B cell (primary cell): ENCODE results near the gene ATXN7L3. TPM values are rescaled to one million over a fixed set of nuclear protein-coding genes. Genes with fewer than 3 reads are reported as not detected.

Source experiments
- ATAC-seq: fragments of 200-7000 bp; cut with Tn5 transposase; one replicate; pipeline ENCODE4 v1.10.0; 2021; ENCODE audit warnings: low read depth, mild to moderate bottlenecking, moderate number of reproducible peaks, moderate library complexity
- CTCF ChIA-PET: fragments of 350-600 bp; sonication (Branson Sonifier 250); formaldehyde crosslinking; loops from one replicate; lab custom pipeline; 2021; ENCODE audit warnings: antibody characterized with exemption, inconsistent platforms; lab: Charles Lee
- POLR2A ChIA-PET: fragments of 350-600 bp; sonication (Branson Sonifier 250); formaldehyde crosslinking; loops from one replicate; lab custom pipeline; 2021; ENCODE audit warnings: antibody characterized with exemption; lab: Charles Lee
- DNase-seq: peaks from one replicate; pipeline ENCODE4 v3.0.0; 2013
- H2AFZ ChIP-seq: 2 replicates; pipeline ENCODE4 v1.6.1; 2012; ENCODE audit warnings: mild to moderate bottlenecking, low read depth, low read length; ENCODE audit not compliant: insufficient read depth, poor library complexity, severe bottlenecking
- H3K27ac ChIP-seq, 2 donors: 1 replicate in 1 of 2; 2 replicates in 1 of 2; pipeline ENCODE4 v1.5.1; 2012 to 2013; ENCODE audit warnings: low read length in 2 of 2, mild to moderate bottlenecking in 2 of 2, moderate library complexity in 1 of 2
- H3K27me3 ChIP-seq, 4 experiments: fragments of 200-600 bp in 1 of 4; sonication (generic) in 1 of 4; replicated peaks in 1 of 4; 1 replicate in 2 of 4; 2 replicates in 2 of 4; pipeline versions ENCODE4 v1.6.1 to v1.7.0; 2013 to 2016; ENCODE audit warnings: low read length in 3 of 4, mild to moderate bottlenecking in 2 of 4, mixed read lengths in 1 of 4, moderate library complexity in 1 of 4; ENCODE audit not compliant: insufficient read depth in 4 of 4, control insufficient read depth in 3 of 4; ENCODE audit errors: control extremely low read depth in 1 of 4
- H3K36me3 ChIP-seq, 2 experiments: replicated peaks in 1 of 2; 1 replicate in 1 of 2; 2 replicates in 1 of 2; pipeline versions ENCODE4 v1.6.1 to v1.7.1; 2013; ENCODE audit warnings: low read length in 1 of 2; ENCODE audit not compliant: insufficient read depth in 2 of 2, control insufficient read depth in 1 of 2; ENCODE audit errors: control extremely low read depth in 1 of 2, extremely low read depth in 1 of 2
- H3K4me1 ChIP-seq, 2 donors: fragments of 200-600 bp in 1 of 2; sonication (generic) in 1 of 2; 1 replicate in 1 of 2; 2 replicates in 1 of 2; pipeline versions ENCODE4 v1.5.1 to v1.6.1; 2013 to 2017; ENCODE audit warnings: low read length in 2 of 2; ENCODE audit not compliant: control insufficient read depth in 2 of 2, insufficient read depth in 2 of 2
- H3K4me2 ChIP-seq: replicated peaks from 2 replicates; pipeline ENCODE3; 2012; ENCODE audit warnings: mild to moderate bottlenecking, low read depth, low read length; ENCODE audit not compliant: poor library complexity, severe bottlenecking
- H3K4me3 ChIP-seq, 5 experiments: fragments of 200-600 bp in 1 of 5; sonication (generic) in 1 of 5; 1 replicate in 3 of 5; 2 replicates in 2 of 5; pipeline versions ENCODE4 v1.5.1 to v1.7.0; 2011 to 2016; ENCODE audit warnings: low read length in 4 of 5, mild to moderate bottlenecking in 4 of 5, low read depth in 2 of 5, control low read depth in 1 of 5, moderate library complexity in 1 of 5; ENCODE audit not compliant: insufficient read depth in 1 of 5; ENCODE audit errors: control extremely low read depth in 1 of 5, extremely low read depth in 1 of 5
- H3K79me2 ChIP-seq: fragments of 200-600 bp; sonication (generic); one replicate; pipeline ENCODE4 v1.6.0; 2016; ENCODE audit warnings: low read length; ENCODE audit not compliant: control insufficient read depth, insufficient read depth
- H3K9ac ChIP-seq: fragments of 200-600 bp; sonication (generic); 2 replicates; pipeline ENCODE4 v1.6.1; 2017; ENCODE audit warnings: mild to moderate bottlenecking, low read length, moderate library complexity
- H3K9me3 ChIP-seq, 3 donors: one replicate each; pipeline versions ENCODE4 v1.6.1 to v1.7.1; 2013; ENCODE audit warnings: low read length in 2 of 3; ENCODE audit not compliant: control insufficient read depth in 2 of 3, insufficient read depth in 1 of 3; ENCODE audit errors: control extremely low read depth in 1 of 3
- H4K20me1 ChIP-seq: 2 replicates; pipeline ENCODE4 v1.6.0; 2012; ENCODE audit warnings: mild to moderate bottlenecking, low read length; ENCODE audit not compliant: insufficient read depth, control insufficient read depth, poor library complexity, severe bottlenecking
- H3K27ac Mint-ChIP-seq: one replicate; pipeline ENCODE4 v1.8.0; 2021; ENCODE audit warnings: mixed read lengths
- H3K27me3 Mint-ChIP-seq: one replicate; pipeline ENCODE4 v1.8.0; 2021; ENCODE audit warnings: mixed read lengths
- H3K4me1 Mint-ChIP-seq: one replicate; pipeline ENCODE4 v1.8.0; 2021; ENCODE audit warnings: mixed read lengths
- H3K4me3 Mint-ChIP-seq: one replicate; pipeline ENCODE4 v1.8.0; 2021; ENCODE audit warnings: mixed read lengths
- H3K9me3 Mint-ChIP-seq: one replicate; pipeline ENCODE4 v1.8.0; 2022; ENCODE audit warnings: mixed read lengths; ENCODE audit not compliant: insufficient read depth
- WGBS: methylation state at CpG from one replicate; pipeline ENCODE4 v1.1.5; 2013; ENCODE audit warnings: missing lambda C conversion rate; ENCODE audit not compliant: insufficient coverage; 5-methylcytosine and 5-hydroxymethylcytosine counted together
- intact Hi-C: fragments of 100-400 bp; cut with micrococcal nuclease; formaldehyde crosslinking; loops from one replicate; pipeline ENCODE4 v1.10.0; 2022
- polyA plus RNA-seq: library from polyadenylated mRNA; depleted of rRNA; stranded (reverse); fragments of >200 nt; gene quantifications from 2 replicates; pipeline ENCODE4 v1.2.3, GENCODE V29; 2012
- total RNA-seq, 2 donors: library from RNA; stranded (reverse); fragments of 120-200 nt in 1 of 2; gene quantifications; 1 replicate in 1 of 2; 2 replicates in 1 of 2; pipeline versions ENCODE4 v1.2.3 to v1.2.4, GENCODE V29; 2013 to 2022
- TF ChIP-seq, protein P1 (sequence below): fragments of 200-600 bp; IDR thresholded peaks from one replicate; pipeline ENCODE4 v1.8.0; 2022; ENCODE audit warnings: antibody characterized with exemption, mild to moderate bottlenecking

The ATXN7L3 gene
- total and polyA plus RNA-seq, 2 donors (not counting 1 experiment from before 2014, with no cell fraction given), result 63.6 to 107 TPM

DNA sequence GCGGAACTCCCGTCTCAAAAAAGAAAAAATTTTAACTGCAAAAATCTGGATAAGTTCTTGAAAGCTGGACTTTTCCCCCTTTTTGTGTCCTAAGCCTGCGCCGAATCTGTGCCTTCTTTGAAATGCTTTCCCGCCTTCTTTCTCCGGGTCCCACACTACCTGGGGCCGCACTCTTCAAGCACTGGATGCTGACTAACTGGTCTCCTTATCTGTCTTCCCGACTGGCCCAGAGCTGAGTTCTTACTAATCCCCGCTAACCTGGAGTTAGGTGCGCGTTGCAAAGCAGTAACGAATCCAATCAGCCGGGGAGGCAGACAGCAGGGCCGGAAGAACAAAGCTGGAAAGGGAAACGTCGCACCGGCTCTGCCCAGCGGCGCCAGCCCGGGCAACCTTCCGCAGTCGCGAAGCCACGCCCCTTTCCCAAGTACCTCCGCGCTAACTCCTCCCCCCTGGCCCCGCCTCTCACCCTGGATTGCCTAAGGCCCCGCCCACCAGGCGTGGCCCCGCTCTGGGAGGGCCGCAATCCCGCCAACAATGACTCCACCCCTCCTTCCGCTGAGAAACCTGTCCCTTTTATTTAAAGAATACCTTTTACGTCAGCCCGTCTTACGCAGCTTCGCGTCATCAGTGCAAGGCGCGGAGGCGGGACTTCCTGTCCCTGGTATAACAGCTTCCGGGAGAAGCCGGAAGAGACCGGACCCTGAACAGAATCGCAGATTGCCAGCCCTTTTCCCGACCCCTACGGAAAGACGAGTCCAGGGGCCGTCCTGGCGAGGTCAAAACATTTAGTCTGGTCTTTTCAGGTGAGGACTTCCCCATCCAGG lies 13.2 kb downstream of the ATXN7L3 start, which contains the start of gene TMUB2:
TSS of gene TMUB2 (plus strand) at position 666 of the 824 bp plus-strand sequence. CDS start 737 bp downstream, outside the sequence.
- Mint-ChIP-seq H3K27me3 (no peaks in the 10 kb centered on the region), H3K27ac (peak within 1 kb of the TSS; percentile 100), H3K4me3 (peak within 1 kb of the TSS; percentile 98), H3K4me1 (peaks cover 40% of the 10 kb centered on the region), H3K9me3 (no peaks in the 10 kb centered on the region)
- ATAC-seq (peak; percentile 97), DNase-seq (peak; percentile 100)
- H3K4me2 ChIP-seq, result peak within 1 kb of the TSS; percentile 88
- H3K9ac ChIP-seq, result peak within 1 kb of the TSS; percentile 92
- peaks cover 65% of the 10 kb centered on the region for H3K79me2 ChIP-seq
- CTCF ChIA-PET, result interaction anchor here (0.6 to 3.8 kb wide), 13 partner anchors 10 to 177 kb away, joined by 3 to 26 read pairs (median 5); partner anchors contain the start of genes FAM171A2, GRN and HDAC5
- POLR2A ChIA-PET, result interaction anchor here (0.5 to 1.9 kb wide), 16 partner anchors 12 to 1608 kb away, joined by 3 to 25 read pairs (median 4); partner anchors contain the start of genes ATXN7L3, GPATCH8, HDAC5 and SLC25A39
- no peaks in the 10 kb centered on the region for H3K9me3 ChIP-seq
- peak within 1 kb of the TSS; percentile 63 to 99 (median 90) for H3K4me3 ChIP-seq
- TF ChIP-seq, protein P1, sequence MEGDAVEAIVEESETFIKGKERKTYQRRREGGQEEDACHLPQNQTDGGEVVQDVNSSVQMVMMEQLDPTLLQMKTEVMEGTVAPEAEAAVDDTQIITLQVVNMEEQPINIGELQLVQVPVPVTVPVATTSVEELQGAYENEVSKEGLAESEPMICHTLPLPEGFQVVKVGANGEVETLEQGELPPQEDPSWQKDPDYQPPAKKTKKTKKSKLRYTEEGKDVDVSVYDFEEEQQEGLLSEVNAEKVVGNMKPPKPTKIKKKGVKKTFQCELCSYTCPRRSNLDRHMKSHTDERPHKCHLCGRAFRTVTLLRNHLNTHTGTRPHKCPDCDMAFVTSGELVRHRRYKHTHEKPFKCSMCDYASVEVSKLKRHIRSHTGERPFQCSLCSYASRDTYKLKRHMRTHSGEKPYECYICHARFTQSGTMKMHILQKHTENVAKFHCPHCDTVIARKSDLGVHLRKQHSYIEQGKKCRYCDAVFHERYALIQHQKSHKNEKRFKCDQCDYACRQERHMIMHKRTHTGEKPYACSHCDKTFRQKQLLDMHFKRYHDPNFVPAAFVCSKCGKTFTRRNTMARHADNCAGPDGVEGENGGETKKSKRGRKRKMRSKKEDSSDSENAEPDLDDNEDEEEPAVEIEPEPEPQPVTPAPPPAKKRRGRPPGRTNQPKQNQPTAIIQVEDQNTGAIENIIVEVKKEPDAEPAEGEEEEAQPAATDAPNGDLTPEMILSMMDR, result no peak
- peak within 1 kb of the TSS; percentile 97 for H2AFZ ChIP-seq
- WGBS, result under 1% methylated on average over 50 of the region's 50 CpGs
- H3K27ac ChIP-seq, result peak within 1 kb of the TSS; percentile 93 to 97
- intact Hi-C loops, result loop anchor here (1.0 kb wide), 8 partner anchors 14 to 180 kb away; partner anchors contain the start of genes G6PC3, HDAC5, HROB and LSM12
- H3K27me3 ChIP-seq, result no peaks in the 10 kb centered on the region
- H3K36me3 ChIP-seq, result peaks cover 2 to 31% of the 10 kb centered on the region in 2 experiments
- H4K20me1 ChIP-seq, result peaks cover 34% of the 10 kb centered on the region
- H3K4me1 ChIP-seq, result peaks cover 22 to 26% of the 10 kb centered on the region in 2 donors
